Ramos (cell line): ENCODE results near the gene IL6.

Experiments used
- in situ Hi-C: fragments of 300-500 bp; cut with MboI; formaldehyde crosslinking; loops from one replicate; pipeline ENCODE4 v1.14.3; 2022; ENCODE audit warnings: low sequenced_read_pairs; ENCODE audit not compliant: unreplicated experiment

The IL6 gene

DNA sequence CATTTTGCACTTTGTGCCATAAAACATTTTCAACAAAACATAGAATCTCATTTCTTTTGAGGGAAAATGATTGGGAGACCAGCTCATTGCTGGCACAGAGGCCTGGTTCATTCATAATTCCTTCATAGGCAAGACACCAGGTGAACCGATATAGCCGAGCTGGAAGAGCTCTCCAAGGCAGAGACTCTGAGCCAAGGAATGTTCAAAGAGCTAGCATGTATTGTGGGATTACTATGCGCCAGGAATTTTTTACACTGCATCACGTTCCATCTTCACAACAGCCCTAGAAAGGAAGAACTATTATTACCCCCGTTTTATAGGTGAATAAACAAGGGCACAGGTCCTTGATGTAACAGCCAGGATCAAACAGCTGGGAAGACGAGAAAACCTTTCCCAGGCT is 2.1 kb upstream of the IL6 start:
- in situ Hi-C loops: no loop called here

DNA sequence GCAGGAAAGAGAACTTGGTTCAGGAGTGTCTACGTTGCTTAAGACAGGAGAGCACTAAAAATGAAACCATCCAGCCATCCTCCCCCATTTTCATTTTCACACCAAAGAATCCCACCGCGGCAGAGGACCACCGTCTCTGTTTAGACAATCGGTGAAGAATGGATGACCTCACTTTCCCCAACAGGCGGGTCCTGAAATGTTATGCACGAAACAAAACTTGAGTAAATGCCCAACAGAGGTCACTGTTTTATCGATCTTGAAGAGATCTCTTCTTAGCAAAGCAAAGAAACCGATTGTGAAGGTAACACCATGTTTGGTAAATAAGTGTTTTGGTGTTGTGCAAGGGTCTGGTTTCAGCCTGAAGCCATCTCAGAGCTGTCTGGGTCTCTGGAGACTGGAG is 1.4 kb upstream of the IL6 start:
- in situ Hi-C loops: no loop called here

DNA sequence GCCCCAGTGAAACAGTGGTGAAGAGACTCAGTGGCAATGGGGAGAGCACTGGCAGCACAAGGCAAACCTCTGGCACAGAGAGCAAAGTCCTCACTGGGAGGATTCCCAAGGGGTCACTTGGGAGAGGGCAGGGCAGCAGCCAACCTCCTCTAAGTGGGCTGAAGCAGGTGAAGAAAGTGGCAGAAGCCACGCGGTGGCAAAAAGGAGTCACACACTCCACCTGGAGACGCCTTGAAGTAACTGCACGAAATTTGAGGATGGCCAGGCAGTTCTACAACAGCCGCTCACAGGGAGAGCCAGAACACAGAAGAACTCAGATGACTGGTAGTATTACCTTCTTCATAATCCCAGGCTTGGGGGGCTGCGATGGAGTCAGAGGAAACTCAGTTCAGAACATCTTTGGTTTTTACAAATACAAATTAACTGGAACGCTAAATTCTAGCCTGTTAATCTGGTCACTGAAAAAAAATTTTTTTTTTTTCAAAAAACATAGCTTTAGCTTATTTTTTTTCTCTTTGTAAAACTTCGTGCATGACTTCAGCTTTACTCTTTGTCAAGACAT is 574 bp upstream of the IL6 start:
- in situ Hi-C loops: no loop called here

DNA sequence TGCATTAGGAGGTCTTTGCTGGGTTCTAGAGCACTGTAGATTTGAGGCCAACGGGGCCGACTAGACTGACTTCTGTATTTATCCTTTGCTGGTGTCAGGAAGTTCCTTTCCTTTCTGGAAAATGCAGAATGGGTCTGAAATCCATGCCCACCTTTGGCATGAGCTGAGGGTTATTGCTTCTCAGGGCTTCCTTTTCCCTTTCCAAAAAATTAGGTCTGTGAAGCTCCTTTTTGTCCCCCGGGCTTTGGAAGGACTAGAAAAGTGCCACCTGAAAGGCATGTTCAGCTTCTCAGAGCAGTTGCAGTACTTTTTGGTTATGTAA is 675 bp downstream of the IL6 start:
- in situ Hi-C loops: no loop called here

DNA sequence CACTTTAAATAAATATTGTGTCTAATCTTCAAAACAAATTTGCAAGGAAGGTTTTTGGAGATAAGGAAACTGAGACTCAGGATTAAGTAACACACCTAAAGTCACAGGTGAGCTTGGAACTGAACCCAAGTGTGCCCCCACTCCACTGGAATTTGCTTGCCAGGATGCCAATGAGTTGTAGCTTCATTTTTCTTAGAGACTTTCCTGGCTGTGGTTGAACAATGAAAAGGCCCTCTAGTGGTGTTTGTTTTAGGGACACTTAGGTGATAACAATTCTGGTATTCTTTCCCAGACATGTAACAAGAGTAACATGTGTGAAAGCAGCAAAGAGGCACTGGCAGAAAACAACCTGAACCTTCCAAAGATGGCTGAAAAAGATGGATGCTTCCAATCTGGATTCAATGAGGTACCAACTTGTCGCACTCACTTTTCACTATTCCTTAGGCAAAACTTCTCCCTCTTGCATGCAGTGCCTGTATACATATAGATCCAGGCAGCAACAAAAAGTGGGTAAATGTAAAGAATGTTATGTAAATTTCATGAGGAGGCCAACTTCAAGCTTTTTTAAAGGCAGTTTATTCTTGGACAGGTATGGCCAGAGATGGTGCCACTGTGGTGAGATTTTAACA is 1.5 kb downstream of the IL6 start:
- in situ Hi-C loops: no loop called here

DNA sequence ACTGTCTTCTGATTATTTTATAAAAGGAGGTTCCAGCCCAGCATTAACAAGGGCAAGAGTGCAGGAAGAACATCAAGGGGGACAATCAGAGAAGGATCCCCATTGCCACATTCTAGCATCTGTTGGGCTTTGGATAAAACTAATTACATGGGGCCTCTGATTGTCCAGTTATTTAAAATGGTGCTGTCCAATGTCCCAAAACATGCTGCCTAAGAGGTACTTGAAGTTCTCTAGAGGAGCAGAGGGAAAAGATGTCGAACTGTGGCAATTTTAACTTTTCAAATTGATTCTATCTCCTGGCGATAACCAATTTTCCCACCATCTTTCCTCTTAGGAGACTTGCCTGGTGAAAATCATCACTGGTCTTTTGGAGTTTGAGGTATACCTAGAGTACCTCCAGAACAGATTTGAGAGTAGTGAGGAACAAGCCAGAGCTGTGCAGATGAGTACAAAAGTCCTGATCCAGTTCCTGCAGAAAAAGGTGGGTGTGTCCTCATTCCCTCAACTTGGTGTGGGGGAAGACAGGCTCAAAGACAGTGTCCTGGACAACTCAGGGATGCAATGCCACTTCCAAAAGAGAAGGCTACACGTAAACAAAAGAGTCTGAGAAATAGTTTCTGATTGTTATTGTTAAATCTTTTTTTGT is 2.3 kb downstream of the IL6 start:
- in situ Hi-C loops: no loop called here

DNA sequence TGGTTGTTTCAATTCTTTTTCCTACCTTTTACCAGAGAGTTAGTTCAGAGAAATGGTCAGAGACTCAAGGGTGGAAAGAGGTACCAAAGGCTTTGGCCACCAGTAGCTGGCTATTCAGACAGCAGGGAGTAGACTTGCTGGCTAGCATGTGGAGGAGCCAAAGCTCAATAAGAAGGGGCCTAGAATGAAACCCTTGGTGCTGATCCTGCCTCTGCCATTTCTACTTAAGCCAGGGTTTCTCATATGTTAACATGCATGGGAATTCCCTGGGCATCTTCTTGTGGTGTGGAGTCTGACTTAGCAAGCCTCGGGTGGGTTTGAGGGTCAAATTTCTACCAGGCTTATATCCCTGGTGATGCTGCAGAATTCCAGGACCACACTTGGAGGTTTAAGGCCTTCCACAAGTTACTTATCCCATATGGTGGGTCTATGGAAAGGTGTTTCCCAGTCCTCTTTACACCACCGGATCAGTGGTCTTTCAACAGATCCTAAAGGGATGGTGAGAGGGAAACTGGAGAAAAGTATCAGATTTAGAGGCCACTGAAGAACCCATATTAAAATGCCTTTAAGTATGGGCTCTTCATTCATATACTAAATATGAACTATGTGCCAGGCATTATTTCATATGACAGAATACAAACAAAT is 3.2 kb downstream of the IL6 start:
- in situ Hi-C loops: no loop called here

DNA sequence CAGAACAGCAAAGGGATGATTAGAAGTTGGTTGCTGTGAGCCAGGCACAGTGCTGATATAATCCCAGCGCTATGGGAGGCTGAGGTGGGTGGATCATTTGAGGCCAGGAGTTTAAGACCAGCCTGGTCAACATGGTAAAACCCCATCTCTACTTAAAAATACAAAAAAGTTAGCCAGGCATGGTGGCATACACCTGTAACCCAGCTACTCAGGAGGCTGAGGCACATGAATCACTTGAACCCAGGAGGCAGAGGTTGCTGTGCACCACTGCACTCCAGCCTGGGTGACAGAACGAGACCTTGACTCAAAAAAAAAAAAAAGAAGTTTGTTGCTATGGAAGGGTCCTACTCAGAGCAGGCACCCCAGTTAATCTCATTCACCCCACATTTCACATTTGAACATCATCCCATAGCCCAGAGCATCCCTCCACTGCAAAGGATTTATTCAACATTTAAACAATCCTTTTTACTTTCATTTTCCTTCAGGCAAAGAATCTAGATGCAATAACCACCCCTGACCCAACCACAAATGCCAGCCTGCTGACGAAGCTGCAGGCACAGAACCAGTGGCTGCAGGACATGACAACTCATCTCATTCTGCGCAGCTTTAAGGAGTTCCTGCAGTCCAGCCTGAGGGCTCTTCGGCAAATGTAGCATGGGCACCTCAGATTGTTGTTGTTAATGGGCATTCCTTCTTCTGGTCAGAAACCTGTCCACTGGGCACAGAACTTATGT is 4.1 kb downstream of the IL6 start:
- in situ Hi-C loops: no loop called here

DNA sequence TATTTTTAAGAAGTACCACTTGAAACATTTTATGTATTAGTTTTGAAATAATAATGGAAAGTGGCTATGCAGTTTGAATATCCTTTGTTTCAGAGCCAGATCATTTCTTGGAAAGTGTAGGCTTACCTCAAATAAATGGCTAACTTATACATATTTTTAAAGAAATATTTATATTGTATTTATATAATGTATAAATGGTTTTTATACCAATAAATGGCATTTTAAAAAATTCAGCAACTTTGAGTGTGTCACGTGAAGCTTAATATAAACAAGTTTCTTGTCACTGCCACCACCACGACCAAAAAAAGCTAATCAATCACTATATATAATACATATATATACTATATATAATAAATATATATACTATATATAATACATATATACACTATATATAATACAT is 4.8 kb downstream of the IL6 start:
- in situ Hi-C loops: no loop called here

DNA sequence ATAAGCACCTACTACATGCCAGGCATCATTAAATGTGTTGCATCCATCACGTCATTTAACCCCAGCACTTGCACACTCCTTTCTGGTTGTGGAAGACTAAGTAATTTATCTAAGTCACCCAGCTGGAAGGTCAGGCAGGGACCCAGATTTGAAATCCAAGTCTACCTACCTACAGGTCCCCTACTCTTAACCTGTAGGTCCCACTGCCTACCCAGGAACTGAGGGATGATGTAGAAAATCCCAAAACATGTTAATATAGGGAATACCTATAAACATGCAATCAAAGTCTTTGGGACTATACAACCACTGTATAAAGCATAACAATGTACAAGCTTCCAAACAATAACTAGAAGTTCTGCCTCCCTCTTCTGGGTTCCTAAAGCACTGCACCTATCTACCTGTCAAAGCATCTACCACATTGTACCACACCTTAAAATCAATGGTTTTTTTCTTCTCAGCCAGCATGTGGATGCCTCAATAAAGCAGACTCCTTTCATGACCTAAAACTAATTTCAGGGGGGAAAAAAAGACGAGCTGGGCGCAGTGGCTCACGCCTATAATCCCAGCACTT is 5.6 kb downstream of the IL6 start:
- in situ Hi-C loops: no loop called here

DNA sequence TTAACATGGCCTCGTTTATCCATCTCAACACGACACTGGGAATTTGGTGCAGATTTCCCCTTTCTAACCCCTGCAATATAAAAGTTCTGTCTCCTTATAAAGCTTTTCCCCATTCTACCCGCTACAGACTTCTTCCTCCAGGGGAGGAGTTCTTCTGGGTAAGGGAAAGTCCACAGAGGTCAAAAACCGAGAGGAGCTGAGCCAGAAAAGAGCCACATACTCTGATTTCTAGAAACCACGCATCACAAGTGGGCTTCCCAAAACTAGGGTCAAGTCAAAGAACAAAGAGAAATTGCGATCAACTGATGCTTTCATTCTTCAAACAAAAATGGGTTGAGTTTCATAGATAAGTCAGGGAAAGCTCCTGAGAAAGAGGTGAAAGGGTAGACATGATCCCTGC is 6.8 kb downstream of the IL6 start:
- in situ Hi-C loops: no loop called here

DNA sequence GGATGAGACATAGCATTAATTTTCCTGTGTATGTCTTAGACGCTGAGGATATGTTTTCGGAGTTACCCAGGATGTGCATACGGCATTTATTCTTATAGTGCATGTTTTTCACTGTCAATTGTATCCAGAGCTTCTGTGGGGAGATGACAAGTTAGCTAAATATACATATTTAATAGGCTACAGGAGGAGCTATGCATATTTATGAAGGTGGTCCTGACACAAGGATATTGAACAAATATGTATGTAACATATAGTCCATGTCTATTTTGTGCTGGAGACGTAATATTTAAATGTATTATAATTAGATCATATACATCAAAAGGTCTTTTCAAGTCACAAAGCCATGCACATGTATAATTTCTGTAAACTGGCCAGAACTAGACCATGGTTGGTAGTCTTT is 16.0 kb downstream of the IL6 start:
- in situ Hi-C loops: no loop called here

DNA sequence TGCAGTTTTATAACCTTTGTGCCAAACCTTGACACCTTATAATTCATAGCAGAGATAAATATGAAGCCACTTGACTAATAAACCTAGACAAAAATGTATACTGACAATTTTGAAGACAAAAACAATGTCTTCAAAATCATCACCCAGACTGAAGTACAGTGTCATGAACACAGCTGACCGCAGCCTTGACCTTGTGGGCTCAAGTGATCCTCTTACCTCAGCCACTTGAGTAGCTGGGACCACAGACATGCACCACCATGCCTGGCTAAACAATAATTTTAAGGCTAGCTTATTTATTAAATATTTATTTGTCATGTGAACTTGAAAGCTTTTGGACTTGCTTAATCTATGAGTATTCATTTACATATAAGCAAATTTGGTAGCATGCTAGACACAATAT is 24.3 kb downstream of the IL6 start:
- in situ Hi-C loops: no loop called here

DNA sequence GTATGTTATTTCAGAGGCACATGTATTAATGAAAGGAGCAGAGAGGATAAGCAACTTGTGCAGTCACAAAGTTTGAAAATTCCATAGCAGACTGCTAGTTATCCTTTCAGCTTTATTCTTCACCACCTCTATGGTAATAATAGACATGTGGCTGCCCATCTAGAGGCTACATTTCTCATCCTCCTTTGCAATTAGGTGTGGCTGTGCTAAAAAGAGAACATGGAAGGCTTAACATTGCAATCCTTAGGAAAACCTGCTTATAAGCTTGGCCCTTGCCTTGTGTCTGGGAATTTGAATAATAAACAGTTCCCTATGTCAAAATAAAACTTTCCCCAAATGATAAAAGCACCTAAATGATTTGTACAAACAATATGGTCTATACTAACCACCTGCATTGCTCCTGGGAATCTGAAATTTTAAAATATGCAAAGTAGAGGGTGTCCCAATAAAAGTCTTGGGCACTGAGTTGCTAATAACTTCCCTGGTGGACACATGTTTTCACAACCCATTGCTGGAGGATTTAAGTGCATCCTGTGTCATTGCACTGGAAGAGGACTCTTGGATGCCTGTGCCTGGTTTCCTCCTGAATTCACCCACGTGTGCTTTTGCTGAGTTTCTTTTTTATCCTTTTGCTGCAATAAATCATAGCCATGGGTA is 30.5 kb downstream of the IL6 start:
- in situ Hi-C loops: no loop called here

DNA sequence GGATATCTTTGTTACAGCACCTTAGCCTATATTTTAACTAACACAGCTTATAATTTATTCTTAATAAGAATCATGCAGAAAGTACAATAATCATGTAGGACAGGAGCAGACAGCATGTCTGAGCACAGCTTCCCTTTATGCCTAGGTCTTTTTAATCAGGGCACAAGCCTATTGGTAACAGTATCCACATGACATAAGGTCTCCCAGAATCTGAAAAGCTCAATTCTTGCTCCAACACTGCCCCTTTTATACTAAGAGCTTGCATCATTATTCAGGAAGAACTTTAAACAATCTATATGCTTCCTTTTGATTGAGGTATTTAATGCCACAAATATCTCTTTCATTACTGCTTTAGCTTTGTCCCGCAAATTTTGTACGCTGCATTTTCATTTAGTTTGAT is 31.6 kb downstream of the IL6 start:
- in situ Hi-C loops: no loop called here

DNA sequence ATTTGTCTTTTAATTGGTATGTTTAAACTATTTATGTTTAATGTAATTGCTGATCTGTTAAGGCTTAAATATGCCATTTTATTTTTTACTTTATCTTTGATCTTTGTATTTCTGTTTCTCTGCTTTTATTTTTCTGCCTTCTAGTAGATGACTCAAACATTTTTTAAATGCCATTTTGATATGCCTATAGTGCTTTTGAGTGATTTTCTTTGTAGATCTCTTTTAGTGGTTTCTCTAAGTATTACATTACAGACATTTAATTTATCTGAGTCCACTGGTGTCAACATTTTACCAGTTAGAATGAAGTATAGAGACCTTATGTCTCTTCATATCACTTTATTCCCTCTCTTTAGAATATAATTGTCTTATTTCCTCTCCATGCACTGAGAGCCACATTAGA is 32.7 kb downstream of the IL6 start:
- in situ Hi-C loops: no loop called here

DNA sequence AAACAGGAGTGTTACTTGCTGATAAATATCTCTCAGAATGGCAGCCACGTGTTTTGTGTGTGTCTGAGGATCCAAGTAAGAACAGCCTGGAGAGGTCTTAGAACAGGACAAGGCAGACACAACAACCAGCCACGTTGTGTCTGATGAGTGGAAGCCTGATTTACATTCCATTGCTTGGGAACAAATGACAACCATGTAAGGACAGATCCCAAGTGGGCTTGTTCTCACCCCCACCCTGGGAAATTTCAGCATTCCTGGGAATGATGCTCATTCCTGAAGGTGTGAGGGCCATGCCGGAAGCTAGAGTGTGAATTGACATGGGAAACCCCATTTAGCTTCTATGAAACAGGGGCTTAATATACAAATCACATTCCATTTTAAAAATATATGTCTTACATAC is 35.9 kb downstream of the IL6 start:
- in situ Hi-C loops: no loop called here

DNA sequence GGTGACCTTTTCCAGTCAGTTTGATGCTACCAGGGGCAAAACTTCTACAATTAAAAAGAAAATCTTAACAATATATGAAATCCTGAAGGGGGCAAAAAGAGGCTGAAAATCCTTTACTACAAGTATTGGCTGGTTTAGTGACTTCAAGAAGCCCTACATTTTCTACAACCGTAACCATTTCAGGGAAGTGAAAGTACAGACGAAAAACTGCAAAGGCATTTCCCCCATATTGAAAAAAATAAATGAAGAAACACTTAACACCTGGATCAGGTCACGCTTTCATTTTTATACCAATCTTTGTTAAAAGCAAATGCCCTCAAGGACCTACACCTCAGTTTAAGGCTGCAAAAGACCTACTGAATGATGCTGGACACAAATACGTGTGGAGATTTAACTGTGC is 38.6 kb downstream of the IL6 start:
- in situ Hi-C loops: no loop called here

DNA sequence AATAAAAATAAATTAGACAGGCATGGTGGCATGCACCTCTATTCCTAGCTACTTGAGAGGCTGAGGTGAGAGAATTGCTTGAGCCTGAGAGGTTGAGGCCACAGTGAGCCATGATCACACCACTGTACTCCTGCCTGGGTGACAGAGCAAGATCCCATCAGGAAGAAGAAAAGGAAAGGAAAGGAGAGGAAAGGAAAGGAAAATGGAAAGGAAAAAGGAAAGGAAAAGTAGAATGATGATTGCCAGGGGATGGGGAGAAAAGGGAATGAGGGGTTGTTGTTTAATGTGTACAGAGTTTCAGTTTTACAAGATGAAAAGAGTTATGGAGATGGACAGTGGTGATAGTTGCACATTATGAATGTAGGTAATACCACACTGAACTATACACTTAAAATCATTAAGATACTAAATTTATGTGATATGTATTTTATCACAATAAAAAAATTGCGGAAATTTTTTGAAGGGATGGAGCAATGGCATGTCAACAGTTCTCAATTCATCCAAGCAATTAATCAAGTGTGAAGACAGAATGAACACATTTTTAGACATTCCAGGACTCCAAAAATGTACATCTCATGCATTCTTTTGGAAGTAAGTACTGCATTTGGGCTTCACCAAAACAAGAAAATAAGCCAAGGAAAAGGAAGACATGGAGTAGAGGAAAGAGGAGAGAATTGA is 44.3 kb downstream of the IL6 start:
- in situ Hi-C loops: no loop called here

DNA sequence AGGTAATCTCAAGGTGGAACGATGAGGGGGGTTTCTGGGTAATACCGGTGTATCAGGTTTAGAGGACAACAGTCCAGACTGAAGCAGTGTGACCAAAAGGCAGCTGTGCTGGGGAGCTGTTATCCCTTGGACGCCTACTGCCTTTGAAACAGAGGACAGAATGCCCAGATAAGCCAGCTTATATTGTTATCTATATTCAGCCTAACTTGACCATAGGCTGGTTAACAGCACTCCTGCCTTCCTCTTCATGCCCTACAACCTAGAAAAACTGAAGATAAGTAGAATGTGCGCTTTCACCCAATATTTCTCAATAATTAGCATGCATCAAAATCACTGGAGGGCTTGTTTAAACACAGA is 44.9 kb downstream of the IL6 start:
- in situ Hi-C loops: no loop called here
